T-helper 17 cell (primary cell): ENCODE results near the gene MRPL32. TPM values are rescaled to one million over a fixed set of nuclear protein-coding genes. Genes with fewer than 3 reads are reported as not detected.

Source experiments
- ATAC-seq: fragments of 150-1000 bp; cut with Tn5 transposase; 2 replicates; pipeline ENCODE4 v1.10.0; 2021; ENCODE audit warnings: mild to moderate bottlenecking, moderate library complexity
- DNase-seq, 3 donors: peaks; one replicate each; pipeline versions ENCODE4 v3.0.0 to v3.0.0-alpha.2; 2020 to 2021
- H3K9me3 ChIP-seq: one replicate; pipeline ENCODE4 v1.7.0; 2013; ENCODE audit warnings: low read length, mild to moderate bottlenecking; ENCODE audit not compliant: control insufficient read depth, poor library complexity, severe bottlenecking
- H3K27ac Mint-ChIP-seq: one replicate; pipeline ENCODE4 v1.8.0; 2022; ENCODE audit warnings: mild to moderate bottlenecking, moderate library complexity, mixed read lengths
- H3K27me3 Mint-ChIP-seq: one replicate; pipeline ENCODE4 v1.8.0; 2022; ENCODE audit warnings: mixed read lengths
- H3K36me3 Mint-ChIP-seq: one replicate; pipeline ENCODE4 v1.8.0; 2022; ENCODE audit warnings: low read depth, mixed read lengths
- H3K4me1 Mint-ChIP-seq: one replicate; pipeline ENCODE4 v1.8.0; 2022; ENCODE audit warnings: mild to moderate bottlenecking, mixed read lengths
- H3K4me3 Mint-ChIP-seq: one replicate; pipeline ENCODE4 v1.8.0; 2022; ENCODE audit warnings: mild to moderate bottlenecking, moderate library complexity, mixed read lengths
- total RNA-seq, 4 donors: library from RNA in 2 of 4; stranded (reverse) in 2 of 4; gene quantifications; one replicate each; pipeline ENCODE4 v1.2.3 and lab custom pipeline; 2022 to 2026

The MRPL32 gene
- total RNA-seq, 2 donors from 2014 or later = 31.1 to 39.1 TPM

DNA sequence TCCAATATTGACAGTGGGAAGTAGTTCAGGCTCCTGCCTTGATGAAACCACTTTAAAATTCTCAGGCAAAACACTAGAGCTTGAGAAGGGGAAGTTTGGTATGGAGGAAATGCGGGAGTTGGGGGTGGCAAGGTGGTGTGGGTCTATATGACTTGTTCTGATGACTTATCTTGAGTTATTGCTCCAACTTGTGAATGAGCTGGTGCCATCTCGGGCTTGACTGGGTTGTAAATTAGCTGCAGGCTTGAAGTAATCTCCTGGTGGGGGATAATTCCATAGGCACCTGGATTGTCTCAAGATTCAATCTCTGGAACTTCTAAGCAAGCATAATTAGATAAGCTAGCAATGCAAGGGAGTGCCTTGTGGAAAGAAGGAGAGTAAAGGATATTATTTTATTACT is 29.0 kb downstream of the MRPL32 start:
- H3K9me3 ChIP-seq = no peaks in the 10 kb centered on the region
- no peak overlapping the region for H3K4me3 Mint-ChIP-seq
- ATAC-seq (no peak), DNase-seq (no peak)
- peaks cover 17% of the 10 kb centered on the region for H3K27me3 Mint-ChIP-seq
- H3K27ac Mint-ChIP-seq = no peak overlapping the region
- peaks cover 2% of the 10 kb centered on the region for H3K36me3 Mint-ChIP-seq
- H3K4me1 Mint-ChIP-seq = no peaks in the 10 kb centered on the region

DNA sequence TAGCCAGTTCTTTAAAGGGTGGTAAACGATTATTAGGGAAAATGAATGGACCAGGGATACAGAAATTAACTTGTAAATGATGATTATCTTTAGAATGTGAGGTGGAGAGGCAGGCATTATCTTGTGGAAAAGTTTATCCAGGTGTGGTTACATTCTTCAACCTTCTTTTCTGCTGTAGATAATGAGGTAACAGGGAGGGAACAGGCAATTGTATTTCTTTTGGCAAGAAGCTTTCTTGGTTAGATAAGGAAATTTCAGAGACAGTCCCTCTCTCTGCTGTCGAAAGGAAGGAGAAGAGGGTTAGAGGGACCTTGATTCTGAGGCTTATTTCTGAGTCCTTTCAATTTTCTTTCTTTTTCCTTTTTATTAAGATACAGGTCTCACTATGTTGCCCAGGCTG is 32.1 kb downstream of the MRPL32 start:
- H3K9me3 ChIP-seq = no peaks in the 10 kb centered on the region
- Mint-ChIP-seq H3K4me1 (no peaks in the 10 kb centered on the region), H3K27me3 (peaks cover 32% of the 10 kb centered on the region), H3K4me3 (no peak overlapping the region), H3K27ac (no peak overlapping the region), H3K36me3 (peaks cover 2% of the 10 kb centered on the region)
- no peak for DNase-seq
- no peak for ATAC-seq

- H3K9me3 ChIP-seq = no peaks in the 10 kb centered on the region
- DNase-seq (no peak), ATAC-seq (no peak)
- H3K27ac Mint-ChIP-seq = no peak overlapping the region
- H3K27me3 Mint-ChIP-seq = peaks cover 32% of the 10 kb centered on the region
- no peaks in the 10 kb centered on the region for H3K4me1 Mint-ChIP-seq
- H3K36me3 Mint-ChIP-seq = peaks cover 2% of the 10 kb centered on the region
- no peak overlapping the region for H3K4me3 Mint-ChIP-seq
Observed at GRCh38 chr7:42964849-42965805, 33.0 kb downstream of the MRPL32 start.

DNA sequence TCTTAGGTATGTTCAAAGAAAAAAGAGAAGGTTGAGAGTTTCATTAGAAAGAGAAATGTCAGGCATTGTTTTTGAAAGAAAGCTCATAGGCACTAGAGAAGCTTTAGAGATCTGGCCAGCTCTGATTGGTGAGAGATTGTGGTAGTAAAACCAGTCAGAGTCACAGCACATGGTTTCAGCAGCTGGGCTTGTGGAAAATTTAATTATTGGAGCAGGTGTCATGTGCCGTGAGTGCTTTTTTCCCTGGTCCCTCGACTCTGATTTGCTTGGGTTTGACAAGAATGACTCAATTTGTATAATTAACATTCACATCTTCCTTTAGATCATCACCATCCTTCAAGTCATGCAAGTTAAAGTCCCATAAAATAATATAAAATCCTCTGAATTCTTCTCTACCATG is 35.2 kb downstream of the MRPL32 start:
- H3K9me3 ChIP-seq = no peaks in the 10 kb centered on the region
- no peaks in the 10 kb centered on the region for H3K4me1 Mint-ChIP-seq
- DNase-seq = no peak
- no peak for ATAC-seq
- no peak overlapping the region for H3K4me3 Mint-ChIP-seq
- H3K27ac Mint-ChIP-seq = no peak overlapping the region
- H3K36me3 Mint-ChIP-seq = no peaks in the 10 kb centered on the region
- peaks cover 23% of the 10 kb centered on the region for H3K27me3 Mint-ChIP-seq

DNA sequence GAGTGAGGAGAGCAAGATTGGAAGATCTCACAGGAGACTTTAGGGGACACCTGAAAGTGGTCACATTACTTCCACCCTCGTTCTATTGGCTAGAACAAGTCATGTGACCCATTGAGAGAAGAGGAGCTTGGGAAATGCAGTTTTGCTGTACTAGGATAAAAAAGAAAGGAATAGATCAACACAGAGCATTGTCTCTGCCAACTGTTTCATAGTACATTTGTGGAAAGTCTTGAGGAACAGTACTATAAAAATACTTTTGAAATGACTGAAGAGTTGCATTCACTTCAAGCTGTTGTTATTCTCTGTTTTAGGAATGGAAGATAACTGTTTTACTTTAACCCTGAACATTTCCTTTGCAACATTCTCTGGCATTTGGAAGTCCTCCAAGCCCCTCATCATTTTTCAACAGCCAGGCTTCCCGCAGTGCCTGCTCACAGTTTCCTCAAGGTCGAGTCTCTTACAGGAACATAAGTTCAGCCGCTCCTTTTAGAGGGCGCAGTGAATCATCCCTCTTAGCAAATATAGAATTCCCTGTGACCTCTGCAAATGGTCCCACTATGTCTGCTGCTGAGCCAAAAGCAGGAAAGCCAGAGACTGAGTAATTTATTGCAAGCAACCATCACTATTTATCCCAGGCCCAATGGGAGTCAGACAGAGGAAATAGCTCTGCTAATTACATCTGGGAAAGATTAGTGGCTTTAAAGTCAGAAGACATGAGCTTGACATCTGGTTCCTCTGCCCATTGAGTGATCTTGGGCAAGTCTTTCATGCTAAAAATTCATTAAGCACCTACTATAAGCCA is 40.7 kb downstream of the MRPL32 start:
- DNase-seq (no peak), ATAC-seq (no peak)
- no peaks in the 10 kb centered on the region for H3K36me3 Mint-ChIP-seq
- no peak overlapping the region for H3K27ac Mint-ChIP-seq
- no peaks in the 10 kb centered on the region for H3K4me1 Mint-ChIP-seq
- H3K4me3 Mint-ChIP-seq = no peak overlapping the region
- no peaks in the 10 kb centered on the region for H3K9me3 ChIP-seq
- peaks cover 13% of the 10 kb centered on the region for H3K27me3 Mint-ChIP-seq

GRCh38 chr7:42976371-42976770 is 44.2 kb downstream of the MRPL32 start:
- DNase-seq (no peak), ATAC-seq (no peak)
- Mint-ChIP-seq H3K4me1 (no peaks in the 10 kb centered on the region), H3K27ac (no peak overlapping the region), H3K27me3 (peaks cover 21% of the 10 kb centered on the region), H3K4me3 (no peak overlapping the region), H3K36me3 (no peaks in the 10 kb centered on the region)
- H3K9me3 ChIP-seq = no peaks in the 10 kb centered on the region

GRCh38 chr7:42978496-42978895 is 46.3 kb downstream of the MRPL32 start:
- DNase-seq = no peak
- Mint-ChIP-seq H3K27ac (no peak overlapping the region), H3K4me1 (no peaks in the 10 kb centered on the region), H3K27me3 (peaks cover 21% of the 10 kb centered on the region), H3K36me3 (no peaks in the 10 kb centered on the region), H3K4me3 (no peak overlapping the region)
- no peak for ATAC-seq
- no peaks in the 10 kb centered on the region for H3K9me3 ChIP-seq

- H3K4me3 Mint-ChIP-seq = no peak overlapping the region
- no peaks in the 10 kb centered on the region for H3K9me3 ChIP-seq
- H3K27ac Mint-ChIP-seq = no peak overlapping the region
- ATAC-seq (no peak), DNase-seq (no peak)
- no peaks in the 10 kb centered on the region for H3K36me3 Mint-ChIP-seq
- no peaks in the 10 kb centered on the region for H3K4me1 Mint-ChIP-seq
- H3K27me3 Mint-ChIP-seq = peaks cover 15% of the 10 kb centered on the region
Observed at GRCh38 chr7:42980084-42980483, 47.9 kb downstream of the MRPL32 start.

DNA sequence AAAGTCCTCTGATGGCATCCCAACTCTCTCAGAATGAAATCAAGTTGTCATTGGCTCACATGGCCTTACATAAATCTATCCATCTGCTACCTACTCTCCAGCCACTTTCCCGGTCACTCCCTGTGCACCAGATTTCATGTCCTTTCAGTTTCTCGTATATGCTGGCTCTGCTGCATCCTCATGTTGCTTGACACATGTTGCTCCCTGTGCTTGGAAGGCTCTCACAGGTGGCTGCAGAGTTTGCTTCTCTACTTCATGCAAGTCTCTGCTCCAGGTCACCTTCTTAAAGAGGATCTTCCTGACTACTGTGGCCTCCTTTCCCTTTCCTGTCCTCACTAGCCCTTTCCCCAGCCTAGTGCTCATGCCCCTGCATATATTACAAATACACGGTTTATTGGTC is 48.3 kb downstream of the MRPL32 start:
- ATAC-seq (no peak), DNase-seq (no peak)
- H3K9me3 ChIP-seq = no peaks in the 10 kb centered on the region
- Mint-ChIP-seq H3K36me3 (no peaks in the 10 kb centered on the region), H3K27me3 (peaks cover 15% of the 10 kb centered on the region), H3K4me3 (no peak overlapping the region), H3K4me1 (no peaks in the 10 kb centered on the region), H3K27ac (peak overlapping the region; percentile 17)

- peaks cover 9% of the 10 kb centered on the region for H3K27me3 Mint-ChIP-seq
- no peaks in the 10 kb centered on the region for H3K4me1 Mint-ChIP-seq
- no peak overlapping the region for H3K27ac Mint-ChIP-seq
- H3K4me3 Mint-ChIP-seq = no peak overlapping the region
- no peak for ATAC-seq
- no peaks in the 10 kb centered on the region for H3K9me3 ChIP-seq
- H3K36me3 Mint-ChIP-seq = no peaks in the 10 kb centered on the region
- DNase-seq = no peak
Observed at GRCh38 chr7:42981601-42982000, 49.4 kb downstream of the MRPL32 start.

DNA sequence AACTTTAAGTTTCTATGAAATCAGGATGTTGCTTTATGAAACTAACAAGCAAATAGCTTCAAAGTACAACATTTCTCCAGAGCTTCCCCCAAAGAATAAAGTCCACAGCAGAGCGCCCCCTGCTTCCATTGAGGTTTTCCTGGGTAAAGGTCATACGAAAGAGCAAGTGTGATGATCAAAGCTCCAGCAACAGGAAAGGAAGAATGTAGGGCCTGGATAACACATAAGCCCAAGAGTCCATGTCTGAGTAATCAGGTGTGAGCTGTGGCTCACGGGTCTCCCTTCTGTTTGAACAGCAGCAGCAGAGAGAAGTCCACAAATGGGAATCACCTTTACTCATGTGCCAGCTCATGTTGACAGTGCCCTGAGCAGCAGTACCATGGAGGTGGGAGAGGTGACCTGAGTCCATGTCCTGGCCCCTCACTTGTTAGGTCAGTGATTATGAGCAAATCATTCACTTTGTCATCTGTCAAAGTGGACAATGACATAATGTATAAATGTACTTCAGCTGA is 50.5 kb downstream of the MRPL32 start:
- Mint-ChIP-seq H3K27ac (no peak overlapping the region), H3K36me3 (no peaks in the 10 kb centered on the region), H3K4me3 (no peak overlapping the region), H3K4me1 (no peaks in the 10 kb centered on the region), H3K27me3 (peaks cover 9% of the 10 kb centered on the region)
- DNase-seq (no peak), ATAC-seq (no peak)
- no peaks in the 10 kb centered on the region for H3K9me3 ChIP-seq

GRCh38 chr7:42984137-42984536 is 52.0 kb downstream of the MRPL32 start:
- Mint-ChIP-seq H3K27me3 (peaks cover 13% of the 10 kb centered on the region), H3K36me3 (no peaks in the 10 kb centered on the region), H3K27ac (no peak overlapping the region), H3K4me1 (no peaks in the 10 kb centered on the region), H3K4me3 (no peak overlapping the region)
- no peak for DNase-seq
- no peak for ATAC-seq
- H3K9me3 ChIP-seq = no peaks in the 10 kb centered on the region

GRCh38 chr7:42986213-42986612 is 54.0 kb downstream of the MRPL32 start:
- no peaks in the 10 kb centered on the region for H3K36me3 Mint-ChIP-seq
- no peak overlapping the region for H3K27ac Mint-ChIP-seq
- DNase-seq (no peak), ATAC-seq (no peak)
- no peaks in the 10 kb centered on the region for H3K4me1 Mint-ChIP-seq
- peaks cover 11% of the 10 kb centered on the region for H3K27me3 Mint-ChIP-seq
- no peak overlapping the region for H3K4me3 Mint-ChIP-seq
- H3K9me3 ChIP-seq = no peaks in the 10 kb centered on the region
